ENCODE measurements around the gene SYNGR3. TPM values are rescaled to one million over a fixed set of nuclear protein-coding genes. Genes with fewer than 3 reads are reported as not detected.

SYNGR3 gene
- total RNA-seq, 1 experiment from 2014 or later = 11.9 TPM

GRCh38 chr16:1958715-1959268 lies 31.0 kb upstream of the SYNGR3 start:
- H4K8ac ChIP-seq (replicated peaks; ENCODE audit: insufficient read length, low read depth, low read length) = no peak overlapping the region
- no CpG with 5 or more reads among the region's 14 CpGs for WGBS (ENCODE audit: extremely low coverage, insufficient read length, low lambda C conversion rate)
- no peaks in the 10 kb centered on the region for H3K27me3 ChIP-seq (ENCODE audit: insufficient read depth, low read length)
- no peak overlapping the region for H3K14ac ChIP-seq (ENCODE audit: insufficient read depth, low read length)
- H3K23me2 ChIP-seq (ENCODE audit: insufficient read length, low read depth, low read length, poor library complexity, severe bottlenecking) = peaks cover 14% of the 10 kb centered on the region
- Mint-ChIP-seq H3K36me3 (ENCODE audit: insufficient read depth in 1 of 3, low read depth in 3 of 3) (peaks cover 22 to 32% (median 28%) of the 10 kb centered on the region in 3 experiments), H3K27ac (no peak overlapping the region), H3K4me1 (peaks cover 25 to 38% of the 10 kb centered on the region in 2 experiments), H3K4me3 (peak overlapping the region; percentile 91 to 96), H3K27me3 (ENCODE audit: low read depth) (peaks cover 25% of the 10 kb centered on the region), H3K9me3 (peaks cover 0 to 3% of the 10 kb centered on the region in 2 experiments; a peak in 1 of 5 replicates)
- H2BK20ac ChIP-seq (ENCODE audit: low read depth, low read length, poor library complexity, severe bottlenecking) = no peak overlapping the region
- no peaks in the 10 kb centered on the region for H3K4me1 ChIP-seq (ENCODE audit: insufficient read depth, low read length)
- TF ChIP-seq CTCF (conservative IDR thresholded peaks at IDR 0.05) = no peak
- no peak overlapping the region for H3K9ac ChIP-seq (ENCODE audit: extremely low read depth, insufficient read length, low read length)
- no peak overlapping the region for H3K18ac ChIP-seq (ENCODE audit: insufficient read length, low read depth, low read length)
- H3K79me1 ChIP-seq (ENCODE audit: insufficient read depth, low read depth, low read length, poor library complexity, severe bottlenecking) = no peaks in the 10 kb centered on the region
- no peaks in the 10 kb centered on the region for H3K9me3 ChIP-seq (ENCODE audit: control insufficient read depth, low read depth, low read length)
- no peak overlapping the region for H3K23ac ChIP-seq (ENCODE audit: insufficient read length, low read depth, low read length)
- no peak for DNase-seq
- H4K91ac ChIP-seq (ENCODE audit: insufficient read length, low read depth, low read length) = no peak overlapping the region
- no peaks in the 10 kb centered on the region for H4K20me1 ChIP-seq (ENCODE audit: control insufficient read depth, insufficient read depth, insufficient read length)
- H2BK5ac ChIP-seq (ENCODE audit: insufficient read length, low read length) = no peak overlapping the region
- H3K4ac ChIP-seq (ENCODE audit: low read depth, low read length) = no peak overlapping the region
- no peak overlapping the region for H4K5ac ChIP-seq (ENCODE audit: insufficient read length, low read depth, low read length)
- H2BK15ac ChIP-seq (ENCODE audit: low read depth, low read length) = no peak overlapping the region
- no peak overlapping the region for H3K27ac ChIP-seq (ENCODE audit: insufficient read length, low read depth, low read length)
- H3K79me2 ChIP-seq (ENCODE audit: insufficient read depth, low read length) = peaks cover 6% of the 10 kb centered on the region
- H3K4me2 ChIP-seq (ENCODE audit: insufficient read depth, insufficient read length, low read length) = peak overlapping the region; percentile 79
- H2BK120ac ChIP-seq (ENCODE audit: low read depth, low read length, poor library complexity, severe bottlenecking) = no peak overlapping the region
- H2AFZ ChIP-seq (ENCODE audit: low read length) = peak overlapping the region; percentile 66
- no peak overlapping the region for H3T11ph ChIP-seq (ENCODE audit: low read length)
- no peak overlapping the region for H3K56ac ChIP-seq (ENCODE audit: insufficient read length, low read depth, low read length)
- H2BK12ac ChIP-seq (ENCODE audit: insufficient read length, low read depth, low read length) = no peak overlapping the region
- no peak overlapping the region for H2AK5ac ChIP-seq (ENCODE audit: insufficient read length, low read length)
